Ovary (tissue), 3 donors: ENCODE results near the gene DCLRE1B.

Experiments
- POLR2A ChIP-seq: fragments of 450-650 bp; IDR thresholded peaks from one replicate; pipeline ENCODE4 v1.6.1; 2017; ENCODE audit warnings: antibody characterized with exemption, mild to moderate bottlenecking, moderate library complexity
- TF ChIP-seq, protein P1 (sequence below), 3 donors: fragments of 450-650 bp in 2 of 3; fragments of 200-600 bp in 1 of 3; IDR thresholded peaks; one replicate each; pipeline versions ENCODE4 v1.5.1 to v1.8.0; 2016 to 2022; ENCODE audit warnings: antibody characterized with exemption in 3 of 3, mild to moderate bottlenecking in 1 of 3
- donor health status: DM: no; HTN: no; CAD: no.

DNA sequence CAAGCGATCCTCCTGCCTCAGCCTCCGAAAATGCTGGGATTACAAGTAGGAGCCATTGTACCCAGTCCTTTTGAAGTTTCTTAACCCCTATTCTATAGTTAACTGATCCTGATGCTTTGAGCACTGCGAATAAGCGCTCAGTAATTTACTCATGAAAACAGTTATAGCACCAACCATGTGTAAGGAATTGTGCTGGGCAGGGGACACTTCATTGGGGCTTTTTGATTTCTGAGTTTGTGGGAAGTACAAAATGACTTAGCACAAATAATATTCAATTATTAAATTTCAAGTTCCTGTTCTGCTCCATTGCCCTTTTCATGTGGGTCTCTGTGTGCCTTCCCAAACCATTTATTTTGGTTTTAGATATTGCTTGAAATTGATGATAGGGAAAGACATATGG, 17.8 kb downstream of the DCLRE1B start:
- TF ChIP-seq, protein P1, sequence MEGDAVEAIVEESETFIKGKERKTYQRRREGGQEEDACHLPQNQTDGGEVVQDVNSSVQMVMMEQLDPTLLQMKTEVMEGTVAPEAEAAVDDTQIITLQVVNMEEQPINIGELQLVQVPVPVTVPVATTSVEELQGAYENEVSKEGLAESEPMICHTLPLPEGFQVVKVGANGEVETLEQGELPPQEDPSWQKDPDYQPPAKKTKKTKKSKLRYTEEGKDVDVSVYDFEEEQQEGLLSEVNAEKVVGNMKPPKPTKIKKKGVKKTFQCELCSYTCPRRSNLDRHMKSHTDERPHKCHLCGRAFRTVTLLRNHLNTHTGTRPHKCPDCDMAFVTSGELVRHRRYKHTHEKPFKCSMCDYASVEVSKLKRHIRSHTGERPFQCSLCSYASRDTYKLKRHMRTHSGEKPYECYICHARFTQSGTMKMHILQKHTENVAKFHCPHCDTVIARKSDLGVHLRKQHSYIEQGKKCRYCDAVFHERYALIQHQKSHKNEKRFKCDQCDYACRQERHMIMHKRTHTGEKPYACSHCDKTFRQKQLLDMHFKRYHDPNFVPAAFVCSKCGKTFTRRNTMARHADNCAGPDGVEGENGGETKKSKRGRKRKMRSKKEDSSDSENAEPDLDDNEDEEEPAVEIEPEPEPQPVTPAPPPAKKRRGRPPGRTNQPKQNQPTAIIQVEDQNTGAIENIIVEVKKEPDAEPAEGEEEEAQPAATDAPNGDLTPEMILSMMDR (IDR thresholded peaks at IDR 0.05): no peak
- no peak for TF ChIP-seq POLR2A
